ENCODE data around the gene TUNAR.
"Not testable (repeated sequence)": the region's sequence is repeated elsewhere in the genome, so short reads cannot be mapped to it uniquely, and the experiment has no call there.

The TUNAR gene

GRCh38 chr14:95968048-95968447 is 91.4 kb downstream of the TUNAR start:
- DNase-seq (ENCODE audit: low read depth in 4 of 4, low spot score in 1 of 4) = not testable (repeated sequence)

Data from stimulated activated CD4-positive, alpha-beta T cell treated with anti-CD3 and anti-CD28 coated beads, Interleukin-1b, Interleukin-23, amount 100 ng/mL, for 24 hours (primary cell).